H1 (cell line): ENCODE results near the gene PRR7. TPM values are rescaled to one million over a fixed set of nuclear protein-coding genes. Genes with fewer than 3 reads are reported as not detected.

Experiments used
- ATF2 ChIP-seq: IDR thresholded peaks from 2 replicates; pipeline ENCODE4 v1.6.1; 2012; ENCODE audit warnings: low read length, inconsistent platforms
- CREB1 ChIP-seq: IDR thresholded peaks from 2 replicates; pipeline ENCODE4 v1.6.1; 2012; ENCODE audit warnings: inconsistent platforms
- GABPA ChIP-seq: IDR thresholded peaks from 2 replicates; pipeline ENCODE4 v1.6.1; 2011; ENCODE audit warnings: mild to moderate bottlenecking, low read length, moderate library complexity, borderline replicate concordance; ENCODE audit not compliant: insufficient read depth
- NRF1 ChIP-seq: IDR thresholded peaks from 2 replicates; pipeline ENCODE4 v1.6.1; 2011; ENCODE audit warnings: mild to moderate bottlenecking, low read depth, low read length, improper control_type of control experiment
- POLR2AphosphoS5 ChIP-seq: IDR thresholded peaks from 2 replicates; pipeline ENCODE4 v1.6.1; 2011; ENCODE audit warnings: low read depth, low read length
- TBP ChIP-seq: IDR thresholded peaks from 2 replicates; pipeline ENCODE4 v1.6.1; 2011; ENCODE audit warnings: low read depth, low read length, improper control_type of control experiment
- USF2 ChIP-seq: IDR thresholded peaks from 2 replicates; pipeline ENCODE4 v1.6.1; 2011; ENCODE audit warnings: low read length, improper control_type of control experiment
- YY1 ChIP-seq: IDR thresholded peaks from 2 replicates; pipeline ENCODE4 v1.6.1; 2011; ENCODE audit warnings: low read depth, mild to moderate bottlenecking, low read length
- polyA plus RNA-seq, 7 experiments: library from polyadenylated mRNA; depleted of rRNA in 3 of 7; stranded (reverse) in 5 of 7; unstranded in 2 of 7; fragments of >200 nt in 5 of 7; fragments of 200-250 nt in 2 of 7; gene quantifications; 1 replicate in 5 of 7; 2 replicates in 1 of 7; 4 replicates in 1 of 7; pipeline versions ENCODE4 v1.2.1 to v1.2.3, GENCODE V29; 2011 to 2013; ENCODE audit warnings: missing spikeins in 2 of 7, mixed read lengths in 2 of 7
- total RNA-seq: library from RNA; stranded (reverse); fragmentation: NEBNext Ultra II Directional; extraction: Animal tissue kit (Norgen Biotek cat#: 25700); gene quantifications from 2 replicates; pipeline ENCODE4 v1.2.1, GENCODE V29; 2021

The PRR7 gene
- total and polyA plus RNA-seq, 2 of the 8 experiments (the other 6 are each of a cell fraction or from before 2014, with no cell fraction given), result 8.0 to 11.8 TPM

GRCh38 chr5:177454397-177455035, 7.9 kb downstream of the PRR7 start (continued):
- TF ChIP-seq NRF1, result no peak
- no peak for TF ChIP-seq USF2
- 0 out of 2 replicates have a peak, but pooled peaks have one; percentile 53 for TF ChIP-seq GABPA
- TF ChIP-seq TBP, result peak; percentile 64; the same call in 1 of the 2 replicates
- TF ChIP-seq YY1, result 0 out of 2 replicates have a peak, but pooled peaks have one; percentile 16
- TF ChIP-seq CREB1, result peak; percentile 96
- peak; percentile 91 for TF ChIP-seq ATF2
- TF ChIP-seq POLR2AphosphoS5, result peak; percentile 57; the same call in 1 of the 2 replicates
